GM19328 (cell line): Measurements from ENCODE around the gene GTF3C1.

ENCODE experiments used
- ATAC-seq: cut with Tn5 transposase; IDR thresholded peaks from one replicate; pipeline ENCODE4 v1.9.1; 2021; ENCODE audit warnings: mild to moderate bottlenecking, moderate library complexity; ENCODE audit not compliant: unreplicated experiment

GTF3C1 gene

DNA sequence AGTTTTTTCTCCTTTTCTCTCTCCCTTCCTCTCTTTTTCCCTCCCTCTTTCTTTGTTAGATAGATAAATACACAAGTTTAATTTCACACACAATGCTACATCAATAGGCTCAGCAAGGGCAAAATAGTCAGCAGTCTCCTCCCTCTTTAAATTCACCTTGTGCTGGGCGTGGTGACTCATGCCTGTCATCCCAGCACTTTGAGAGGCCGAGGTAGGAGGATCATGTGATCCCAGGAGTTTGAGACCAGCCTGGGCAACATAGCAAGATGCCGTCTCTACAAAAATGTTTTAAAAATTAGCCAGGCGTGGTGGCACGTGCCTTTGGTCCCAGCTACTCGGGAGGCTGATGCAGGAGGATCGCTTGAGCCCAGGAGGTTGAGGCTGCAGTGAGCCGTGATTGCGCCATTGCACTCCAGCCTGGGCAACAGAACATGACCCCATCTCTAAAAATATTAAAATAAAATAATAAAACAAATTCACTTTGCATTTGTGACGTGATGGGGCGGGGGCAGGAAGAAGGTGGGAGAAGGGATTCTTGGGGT lies 120.3 kb downstream of the GTF3C1 start:
- no peak for ATAC-seq

DNA sequence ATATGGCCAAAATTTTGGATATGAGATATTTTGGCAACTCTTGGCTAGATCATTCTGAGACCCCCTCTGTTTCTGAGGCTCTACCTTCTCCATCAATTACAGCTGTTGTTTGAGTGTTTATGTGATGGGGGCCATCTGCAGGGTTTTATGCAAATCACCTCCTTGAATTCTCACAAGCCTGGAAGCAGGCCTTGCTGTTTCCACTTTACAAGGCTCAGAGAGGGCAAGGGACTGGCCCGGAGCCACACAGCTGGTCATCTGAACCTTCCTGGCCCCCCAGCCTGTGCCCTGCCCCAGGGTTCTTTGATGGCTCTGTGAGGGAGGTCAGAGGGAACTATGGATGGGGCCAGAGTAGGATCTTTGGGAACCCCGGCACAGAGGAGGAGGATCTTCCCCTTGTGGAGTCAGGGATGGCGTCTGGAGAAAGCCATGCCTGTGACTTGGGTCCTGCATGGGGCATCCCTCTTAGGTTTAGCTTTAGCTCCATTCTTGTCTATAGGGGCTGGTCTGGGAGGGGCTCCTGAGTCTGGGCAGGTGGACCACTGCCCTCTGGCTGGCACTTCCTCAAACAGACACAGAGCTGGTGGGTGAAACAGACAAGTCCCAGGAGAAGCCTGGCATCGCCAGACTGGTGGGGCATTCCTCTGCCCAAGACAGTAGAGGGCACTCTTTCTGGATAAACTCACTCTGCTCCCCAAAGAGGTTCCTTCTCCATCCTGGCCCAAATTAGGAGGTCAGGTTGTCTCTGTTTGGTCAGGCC lies 121.5 kb downstream of the GTF3C1 start:
- no peak for ATAC-seq

DNA sequence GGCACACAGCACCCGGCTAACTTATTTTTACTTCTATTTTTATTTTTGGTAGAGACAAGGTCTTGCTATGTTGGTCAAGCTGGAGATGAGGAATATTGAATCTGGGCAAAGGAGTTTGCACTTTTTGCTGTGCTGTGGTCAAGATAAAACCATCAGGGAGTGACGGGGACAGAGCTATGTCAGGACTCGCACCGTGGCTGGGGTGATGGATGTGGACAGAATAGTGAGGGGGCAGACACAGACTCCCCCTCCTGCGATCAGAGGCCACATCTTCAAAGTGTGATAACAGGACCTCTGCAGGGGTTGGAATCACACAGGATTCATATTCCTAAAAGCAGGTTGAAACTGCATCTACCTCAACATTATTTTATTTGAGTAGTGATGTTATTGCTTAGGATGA lies 122.2 kb downstream of the GTF3C1 start:
- no peak for ATAC-seq

DNA sequence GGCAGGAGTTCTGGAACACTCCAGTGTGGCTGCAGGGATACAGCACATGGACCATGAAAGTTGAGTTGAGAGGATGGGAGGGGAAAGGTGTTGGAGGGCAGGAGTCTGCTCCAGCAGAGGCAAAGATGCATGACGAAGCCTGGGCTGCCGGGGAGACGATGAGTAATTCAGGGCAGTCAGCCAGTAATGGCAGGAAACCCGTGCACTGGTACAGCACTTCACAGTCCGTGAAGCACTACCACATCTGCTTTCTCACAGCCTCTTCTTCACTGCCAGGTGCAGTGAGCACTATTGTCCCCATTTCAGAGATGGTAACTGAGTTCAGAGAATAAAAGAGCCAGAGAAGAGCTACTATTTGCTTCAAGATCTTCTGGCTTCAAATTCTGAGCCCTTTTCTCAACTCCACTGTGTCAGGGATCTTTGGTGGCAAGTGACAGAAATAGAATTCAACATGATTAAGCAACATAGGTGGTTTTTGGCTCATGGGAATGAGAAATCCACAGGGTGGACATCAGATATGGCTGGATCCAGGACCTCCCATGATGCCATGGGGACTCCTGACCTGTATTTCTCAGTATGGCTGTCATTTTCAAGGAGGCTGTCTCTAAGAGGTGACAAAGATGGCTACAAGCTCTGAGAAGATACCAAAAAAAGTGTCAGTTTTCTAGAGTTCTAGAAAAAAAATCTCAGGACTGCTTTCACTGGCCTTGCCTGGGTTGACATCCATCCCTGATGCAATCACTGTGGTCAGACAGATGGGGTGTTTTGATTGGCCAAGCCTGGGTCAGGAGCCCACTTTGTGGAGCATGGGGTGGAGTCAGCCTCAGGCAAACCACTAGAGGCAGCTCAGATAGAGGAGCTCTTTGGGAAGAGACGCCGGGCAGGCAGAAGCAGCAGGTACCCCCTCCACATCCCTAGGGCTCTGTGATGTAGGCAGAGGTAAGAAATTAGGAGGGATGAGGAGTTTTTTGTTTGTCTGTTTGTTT lies 123.0 kb downstream of the GTF3C1 start:
- peak; percentile 70 for ATAC-seq

DNA sequence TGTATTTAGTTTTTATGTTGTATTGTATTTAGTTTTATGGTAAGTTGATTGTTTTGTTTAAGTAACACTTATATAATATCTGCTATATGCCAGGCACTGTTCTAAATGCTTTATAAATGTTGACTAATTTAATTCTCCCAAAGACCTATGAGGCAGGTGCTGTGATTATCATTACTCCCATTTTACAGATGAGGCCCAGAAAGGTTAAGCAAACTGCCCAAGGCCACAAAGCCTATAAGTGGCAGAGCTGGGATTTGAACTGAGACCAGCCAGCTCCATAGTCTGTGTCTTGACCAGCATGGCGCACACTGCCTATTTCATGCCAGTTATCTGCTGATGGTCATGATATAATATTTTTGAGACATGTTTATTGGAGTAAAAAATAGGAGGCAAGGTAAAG lies 123.8 kb downstream of the GTF3C1 start:
- no peak for ATAC-seq

DNA sequence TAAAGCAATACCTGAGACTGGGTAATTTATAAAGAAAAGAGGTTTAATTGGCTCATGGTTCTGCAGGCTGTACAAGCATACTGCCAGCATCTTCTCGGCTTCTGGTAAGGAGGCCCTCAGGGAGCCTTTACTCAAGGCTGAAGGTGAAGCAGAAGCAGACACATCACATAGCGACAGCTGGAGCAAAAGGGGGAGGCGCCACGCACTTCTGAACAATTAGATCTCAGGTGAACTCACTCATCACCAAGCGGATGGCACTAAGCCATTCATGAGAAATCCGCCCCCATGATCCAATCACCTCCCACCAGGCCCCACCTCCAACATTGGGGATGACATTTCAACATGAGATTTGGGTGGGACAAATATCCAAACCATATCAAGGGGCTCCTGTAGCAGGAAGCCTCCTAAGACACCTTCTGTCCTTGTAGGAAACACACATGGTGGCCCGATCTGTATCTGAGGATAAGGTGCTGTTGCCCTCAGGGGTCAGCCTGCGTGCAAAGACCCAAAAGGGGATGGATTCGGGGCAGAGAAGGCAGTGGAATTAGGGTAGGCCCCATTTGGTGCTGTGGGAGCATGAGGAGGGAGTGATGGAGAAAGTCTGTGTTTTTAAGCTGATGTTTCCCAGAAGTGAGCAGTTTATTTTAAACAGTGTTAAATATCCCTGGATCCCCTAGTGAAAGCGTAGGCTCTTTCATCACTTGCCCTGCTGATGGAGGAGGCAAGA lies 124.8 kb downstream of the GTF3C1 start:
- ATAC-seq, result no peak

DNA sequence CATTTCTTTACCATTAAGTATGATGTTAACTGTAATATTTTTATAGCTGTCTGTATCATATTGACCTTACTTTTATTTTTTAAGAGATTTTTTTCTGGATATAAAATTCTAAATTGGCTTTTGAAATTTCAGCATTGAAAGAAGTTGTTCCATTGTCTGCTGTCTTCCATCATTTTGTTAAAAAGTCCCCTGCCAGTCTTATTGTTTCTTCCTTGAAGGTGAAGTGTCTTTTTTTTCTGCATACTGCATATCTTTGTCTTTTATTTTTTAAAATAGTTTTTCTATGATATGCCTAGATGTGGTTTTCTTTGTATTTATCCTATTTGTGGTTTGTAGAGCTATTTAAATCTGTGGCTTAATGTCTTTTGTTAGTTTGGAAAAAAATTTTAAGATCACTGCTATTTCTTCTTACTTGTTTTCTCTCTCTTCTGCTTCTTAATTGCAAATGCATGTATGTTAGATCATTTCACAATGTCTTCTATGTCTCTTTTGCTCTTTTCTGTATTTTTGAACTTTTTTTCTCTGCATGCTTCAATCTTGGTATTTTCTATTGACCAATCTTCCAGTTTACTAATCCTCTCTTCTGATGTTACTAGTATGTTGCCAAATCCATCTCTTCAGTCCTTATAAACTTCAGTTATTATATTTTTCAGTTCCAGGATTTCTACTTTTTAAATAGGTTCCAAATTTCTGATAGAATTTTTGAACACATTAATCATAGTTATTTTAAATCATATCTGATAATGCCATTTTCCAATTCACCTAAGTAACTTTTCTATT lies 127.6 kb downstream of the GTF3C1 start:
- ATAC-seq, result no peak

DNA sequence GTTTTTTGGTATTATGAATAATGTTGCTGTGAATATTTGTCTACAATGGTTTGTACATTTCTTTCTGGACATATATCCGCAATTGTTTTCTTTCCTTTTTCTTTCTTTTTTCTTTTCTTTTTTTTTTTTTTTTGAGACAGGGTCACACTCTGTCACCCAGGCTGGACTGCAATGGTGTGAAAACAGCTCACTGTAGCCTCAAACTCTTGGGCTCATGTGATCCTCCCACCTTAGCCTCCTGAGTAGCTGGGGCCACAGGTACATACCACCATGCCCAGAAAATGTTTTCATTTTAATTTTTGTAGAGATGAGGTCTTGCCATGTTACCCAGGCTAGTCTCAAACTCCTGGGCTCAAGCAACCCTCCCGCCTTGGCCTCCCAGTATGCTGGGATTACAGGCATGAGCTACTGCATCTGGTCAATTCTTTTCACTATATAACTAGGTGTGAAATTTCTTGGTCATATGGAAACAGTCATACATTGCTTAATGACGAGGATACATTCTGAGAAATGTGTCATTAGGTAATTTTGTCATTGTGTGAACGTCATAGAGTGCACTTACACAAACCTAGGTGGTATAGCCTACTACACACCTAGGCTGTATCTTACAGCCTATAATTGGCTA lies 132.6 kb downstream of the GTF3C1 start:
- ATAC-seq, result no peak

DNA sequence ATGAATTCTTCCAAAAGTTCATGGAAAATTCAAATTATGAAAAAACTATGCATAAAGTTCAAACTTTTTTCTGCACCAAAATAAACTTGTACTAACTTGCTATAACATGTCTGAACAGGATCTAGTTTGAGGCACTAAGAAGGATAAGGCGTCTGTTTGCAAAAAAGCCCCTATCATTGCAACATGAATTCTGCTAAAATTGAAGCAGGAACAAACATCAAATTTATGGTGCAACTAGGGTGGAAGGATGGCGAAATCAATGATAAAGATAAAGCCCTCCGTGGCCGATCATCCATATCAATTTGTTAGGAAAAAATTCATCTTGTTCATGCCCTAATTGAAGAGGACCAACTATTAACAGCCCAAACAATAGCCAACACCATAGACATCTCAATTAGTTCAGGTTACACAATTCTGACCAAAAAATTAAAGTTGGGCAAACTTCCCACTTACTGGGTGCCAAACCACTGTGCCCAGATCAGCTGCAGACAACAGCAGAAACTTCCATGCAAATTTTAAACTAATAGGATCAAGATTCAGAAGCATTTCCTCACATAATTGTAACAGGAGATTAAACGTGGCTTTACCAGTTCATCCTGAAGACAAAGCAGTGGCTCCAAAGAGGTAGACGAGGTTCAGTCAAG lies 134.8 kb downstream of the GTF3C1 start:
- ATAC-seq, result no peak

DNA sequence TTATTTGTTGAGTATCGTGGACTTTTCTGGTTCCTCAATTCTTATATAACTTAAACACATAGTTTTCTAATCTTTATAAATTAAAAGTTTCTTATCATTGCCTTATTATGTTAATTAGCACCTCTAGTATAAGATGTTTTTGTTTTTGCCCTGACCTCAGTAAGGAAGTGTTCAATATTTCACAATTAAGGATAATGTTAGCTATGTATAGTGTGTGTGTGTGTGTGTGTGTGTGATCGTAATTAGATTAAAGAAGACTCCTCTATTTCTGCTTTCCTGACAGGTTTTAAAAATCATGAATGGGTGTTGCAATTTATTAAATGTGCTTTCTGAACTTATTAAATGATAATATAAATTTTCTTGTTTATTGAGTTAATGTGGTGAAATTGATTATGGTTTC lies 135.8 kb downstream of the GTF3C1 start:
- no peak for ATAC-seq

DNA sequence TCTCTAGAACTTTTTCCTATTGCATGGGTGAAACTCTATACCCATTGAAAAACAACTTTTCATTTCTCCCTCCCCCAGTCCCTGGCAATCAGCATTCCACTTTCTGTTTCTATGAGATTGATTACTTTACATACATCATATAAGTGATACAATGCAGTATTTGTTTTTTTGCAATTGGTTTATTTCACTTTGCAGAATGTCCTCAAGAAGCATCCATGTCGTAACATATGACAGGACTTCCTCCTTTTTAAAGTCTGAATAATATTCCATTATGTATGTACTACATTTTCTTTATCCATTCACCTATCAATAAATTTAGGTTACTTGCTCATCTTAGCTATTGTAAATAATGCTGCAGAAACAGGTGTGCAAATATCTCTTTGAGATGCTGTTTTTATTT lies 139.0 kb downstream of the GTF3C1 start:
- no peak for ATAC-seq
